ENCODE data around the gene BCKDHA. TPM values are rescaled to one million over a fixed set of nuclear protein-coding genes. Genes with fewer than 3 reads are reported as not detected.

BCKDHA gene
- total RNA-seq = 15.2 and 16.3 TPM in 2 replicates
- long read RNA-seq, transcript BCKDHA-201 (9 exons, 2,103 nt) = major isoform, 25 of 30 reads
- long read RNA-seq, partial matches to known transcripts = 1 of 30 reads
- long read RNA-seq, other reads (novel, unspliced or antisense) = 4 of 30 reads

GRCh38 chr19:41397086-41398049 lies at the start of gene BCKDHA, which contains the start of gene EXOSC5:
Gene BCKDHA (plus strand): TSS chr19:41397818. CDS start chr19:41397828, 10 bp downstream.
Gene EXOSC5 (minus strand): TSS chr19:41397359. CDS start chr19:41397328, 31 bp downstream.
- Mint-ChIP-seq H3K4me1 (ENCODE audit: low read depth) (peaks cover 24% of the 10 kb centered on the region), H3K4me3 (ENCODE audit: low read depth) (peak within 1 kb of the TSS; percentile 100), H3K9me3 (ENCODE audit: low read depth) (no peaks in the 10 kb centered on the region), H3K36me3 (ENCODE audit: insufficient read depth) (no peaks in the 10 kb centered on the region), H3K27ac (peak within 1 kb of the TSS; percentile 100), H3K27me3 (no peaks in the 10 kb centered on the region)
- no peak for TF ChIP-seq CTCF (IDR thresholded peaks at IDR 0.05; ENCODE audit: unreplicated experiment)
- DNase-seq (ENCODE audit: low spot score, unreplicated experiment) = peak; percentile 98

DNA sequence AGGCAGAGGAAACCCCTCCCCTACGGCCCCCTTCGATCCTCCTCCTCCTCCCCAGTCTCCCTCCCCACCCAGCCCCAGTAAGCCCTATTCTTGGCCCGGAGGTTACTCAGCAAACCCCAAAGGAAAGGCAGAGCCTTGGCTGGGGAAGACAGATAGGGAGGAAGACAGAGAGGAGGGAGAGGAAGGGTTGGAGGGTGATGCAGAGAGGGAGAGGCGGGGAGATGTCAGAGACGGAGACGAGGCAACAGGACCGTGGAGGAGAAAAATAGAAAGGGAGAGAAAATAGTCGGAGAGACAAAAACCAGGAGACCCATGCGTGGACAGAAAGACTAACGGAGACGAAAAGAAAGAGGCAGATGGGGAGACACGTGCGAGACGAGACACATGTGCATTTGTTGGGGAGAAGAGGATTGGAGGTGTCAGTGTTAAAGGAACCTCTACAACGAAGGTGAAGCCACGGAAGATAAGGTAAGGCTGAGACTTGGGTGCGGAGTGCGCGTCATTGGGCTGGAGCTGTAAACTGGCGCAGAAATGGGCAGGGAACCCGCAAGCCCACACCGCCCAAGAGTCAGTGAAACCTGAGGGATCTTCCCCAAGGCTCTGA lies 46.8 kb upstream of the BCKDHA start:
- DNase-seq (ENCODE audit: low spot score, unreplicated experiment) = no peak
- H3K27me3 Mint-ChIP-seq = peaks cover 49% of the 10 kb centered on the region
- peaks cover 14% of the 10 kb centered on the region for H3K4me1 Mint-ChIP-seq (ENCODE audit: low read depth)
- peak overlapping the region; percentile 52 for H3K4me3 Mint-ChIP-seq (ENCODE audit: low read depth)
- TF ChIP-seq CTCF (IDR thresholded peaks at IDR 0.05; ENCODE audit: unreplicated experiment) = no peak
- no peaks in the 10 kb centered on the region for H3K36me3 Mint-ChIP-seq (ENCODE audit: insufficient read depth)
- H3K27ac Mint-ChIP-seq = no peak overlapping the region
- no peaks in the 10 kb centered on the region for H3K9me3 Mint-ChIP-seq (ENCODE audit: low read depth)

DNA sequence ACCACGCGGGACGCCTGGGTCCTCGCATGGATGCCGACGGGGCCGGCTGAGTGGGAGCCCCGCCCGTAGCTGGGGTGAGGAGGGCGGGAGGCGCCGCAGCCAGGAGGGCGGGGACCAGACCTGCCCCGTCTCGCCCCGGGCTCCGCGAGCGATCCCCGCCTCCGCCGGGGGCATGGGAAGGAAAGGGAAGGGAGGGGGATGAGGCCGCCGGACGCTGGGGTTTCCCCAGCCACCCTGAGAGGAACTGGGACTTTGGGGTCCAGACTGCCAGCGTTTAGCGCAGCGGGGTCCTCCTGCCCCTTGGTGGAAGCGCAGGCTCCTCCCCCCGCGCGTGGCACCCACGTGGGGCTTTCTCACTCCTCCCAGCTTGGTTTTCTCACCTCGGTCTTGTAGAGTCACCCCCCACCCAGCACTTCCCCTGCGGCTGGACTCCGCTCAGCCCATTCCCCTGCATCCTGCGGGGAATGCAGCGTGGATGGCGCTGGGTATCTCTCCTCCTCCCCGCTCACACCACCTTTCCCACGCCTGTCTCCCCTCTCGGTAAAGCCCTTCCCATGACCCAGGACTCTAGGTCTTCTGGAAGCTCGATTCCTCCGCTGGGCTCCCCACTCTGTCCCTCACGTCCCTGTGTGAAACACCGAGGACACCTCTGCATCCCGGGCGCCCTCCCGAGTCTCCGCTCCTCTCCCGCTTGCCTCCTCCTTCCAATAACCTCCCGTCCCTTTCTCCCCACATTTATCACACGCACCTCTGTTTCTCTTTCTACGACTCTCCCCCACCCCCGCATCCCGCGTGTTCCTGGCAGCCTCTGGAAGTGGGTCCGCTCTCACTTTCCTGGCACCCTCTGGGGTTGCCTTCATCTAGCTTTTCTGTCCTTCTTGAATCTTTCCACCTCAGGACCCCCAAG lies 46.0 kb upstream of the BCKDHA start:
- Mint-ChIP-seq H3K4me3 (ENCODE audit: low read depth) (peak overlapping the region; percentile 80), H3K27me3 (peaks cover 52% of the 10 kb centered on the region), H3K9me3 (ENCODE audit: low read depth) (no peaks in the 10 kb centered on the region), H3K4me1 (ENCODE audit: low read depth) (peaks cover 14% of the 10 kb centered on the region), H3K36me3 (ENCODE audit: insufficient read depth) (no peaks in the 10 kb centered on the region), H3K27ac (no peak overlapping the region)
- no peak for TF ChIP-seq CTCF (IDR thresholded peaks at IDR 0.05; ENCODE audit: unreplicated experiment)
- DNase-seq (ENCODE audit: low spot score, unreplicated experiment) = no peak

GRCh38 chr19:41352279-41352608 lies 45.4 kb upstream of the BCKDHA start:
- Mint-ChIP-seq H3K4me1 (ENCODE audit: low read depth) (peaks cover 14% of the 10 kb centered on the region), H3K36me3 (ENCODE audit: insufficient read depth) (no peaks in the 10 kb centered on the region), H3K4me3 (ENCODE audit: low read depth) (peak overlapping the region; percentile 80), H3K27me3 (peaks cover 52% of the 10 kb centered on the region), H3K27ac (peak overlapping the region; percentile 76), H3K9me3 (ENCODE audit: low read depth) (no peaks in the 10 kb centered on the region)
- no peak for DNase-seq (ENCODE audit: low spot score, unreplicated experiment)
- TF ChIP-seq CTCF (IDR thresholded peaks at IDR 0.05; ENCODE audit: unreplicated experiment) = no peak

All from progenitor cell of endocrine pancreas (in vitro differentiated cells).